Hepatic stellate cell (primary cell): Measurements from ENCODE around the gene BET1L.

Experiments
- DNase-seq: peaks from one replicate; pipeline ENCODE4 v3.0.0; 2011; ENCODE audit warnings: low spot score

BET1L gene

DNA sequence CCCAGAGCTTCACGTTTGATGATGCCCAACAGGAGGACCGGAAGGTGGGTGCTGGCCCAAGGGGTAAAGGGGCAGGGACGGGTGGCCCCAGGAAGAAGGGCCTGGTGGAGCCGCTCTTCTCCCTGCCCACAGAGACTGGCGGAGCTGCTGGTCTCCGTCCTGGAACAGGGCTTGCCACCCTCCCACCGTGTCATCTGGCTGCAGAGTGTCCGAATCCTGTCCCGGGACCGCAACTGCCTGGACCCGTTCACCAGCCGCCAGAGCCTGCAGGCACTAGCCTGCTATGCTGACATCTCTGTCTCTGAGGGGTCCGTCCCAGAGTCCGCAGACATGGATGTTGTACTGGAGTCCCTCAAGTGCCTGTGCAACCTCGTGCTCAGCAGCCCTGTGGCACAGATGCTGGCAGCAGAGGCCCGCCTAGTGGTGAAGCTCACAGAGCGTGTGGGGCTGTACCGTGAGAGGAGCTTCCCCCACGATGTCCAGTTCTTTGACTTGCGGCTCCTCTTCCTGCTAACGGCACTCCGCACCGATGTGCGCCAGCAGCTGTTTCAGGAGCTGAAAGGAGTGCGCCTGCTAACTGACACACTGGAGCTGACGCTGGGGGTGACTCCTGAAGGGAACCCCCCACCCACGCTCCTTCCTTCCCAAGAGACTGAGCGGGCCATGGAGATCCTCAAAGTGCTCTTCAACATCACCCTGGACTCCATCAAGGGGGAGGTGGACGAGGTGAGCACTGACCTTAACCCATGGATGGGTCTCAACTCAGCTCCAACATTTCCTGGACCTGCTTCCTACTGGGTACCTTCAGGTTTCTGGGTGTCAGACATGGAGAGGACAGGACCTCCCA is 2.3 kb upstream of the BET1L start:
- DNase-seq, result peak; percentile 59

DNA sequence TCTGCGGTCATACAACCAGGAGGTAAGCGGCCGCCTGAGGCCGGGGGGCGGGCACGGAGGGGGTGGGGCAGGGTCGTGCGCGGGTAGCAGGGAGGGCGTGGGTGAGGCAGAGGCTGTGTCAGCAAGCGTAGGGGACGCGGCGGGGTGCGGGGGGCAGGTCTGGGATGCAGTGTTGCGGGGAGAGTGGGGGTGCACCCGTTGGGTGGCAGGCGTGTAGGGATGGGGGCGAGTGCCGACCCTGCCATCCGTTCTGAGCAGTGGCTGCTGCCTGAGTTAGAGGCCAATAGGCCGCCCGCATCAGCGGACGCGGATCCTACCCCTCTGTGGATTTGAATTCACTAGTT is 1.7 kb upstream of the BET1L start:
- peak; percentile 30 for DNase-seq

DNA sequence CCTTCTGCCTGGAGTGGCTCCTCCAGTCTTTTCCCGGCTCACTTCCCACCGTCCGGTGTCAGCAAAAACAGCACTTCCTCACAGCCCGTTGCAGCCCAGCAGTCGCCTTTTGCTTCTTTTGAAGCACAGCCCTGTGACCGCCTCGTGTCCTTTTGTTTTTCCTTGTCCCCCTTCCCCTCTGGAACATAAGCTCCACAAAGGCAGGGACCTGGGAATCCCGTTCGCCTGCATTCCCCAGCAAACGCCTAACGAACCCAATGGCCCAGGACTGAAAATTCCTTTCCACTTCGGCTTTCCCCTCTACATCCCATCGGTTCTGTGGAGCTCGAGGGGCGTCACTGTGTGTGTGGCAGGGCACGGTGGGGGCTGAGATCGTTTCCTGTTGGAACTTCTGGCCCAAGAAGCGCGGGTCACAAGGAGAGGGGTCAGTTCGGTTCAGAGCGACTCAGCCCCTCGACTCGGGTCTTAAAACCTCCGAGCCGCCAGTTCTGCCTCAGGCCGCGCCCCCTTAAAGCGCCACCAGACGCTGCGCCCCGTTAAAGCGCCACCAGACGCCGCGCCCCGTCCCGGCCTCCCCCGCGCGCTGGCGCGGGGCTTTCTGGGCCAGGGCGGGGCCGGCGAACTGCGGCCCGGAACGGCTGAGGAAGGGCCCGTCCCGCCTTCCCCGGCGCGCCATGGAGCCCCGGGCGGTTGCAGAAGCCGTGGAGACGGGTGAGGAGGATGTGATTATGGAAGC is 1.1 kb upstream of the BET1L start:
- DNase-seq, result peak; percentile 87

GRCh38 chr11:207863-208180 is 623 bp upstream of the BET1L start:
- peak; percentile 64 for DNase-seq

GRCh38 chr11:206526-207207 is 532 bp downstream of the BET1L start:
- peak; percentile 73 for DNase-seq

DNA sequence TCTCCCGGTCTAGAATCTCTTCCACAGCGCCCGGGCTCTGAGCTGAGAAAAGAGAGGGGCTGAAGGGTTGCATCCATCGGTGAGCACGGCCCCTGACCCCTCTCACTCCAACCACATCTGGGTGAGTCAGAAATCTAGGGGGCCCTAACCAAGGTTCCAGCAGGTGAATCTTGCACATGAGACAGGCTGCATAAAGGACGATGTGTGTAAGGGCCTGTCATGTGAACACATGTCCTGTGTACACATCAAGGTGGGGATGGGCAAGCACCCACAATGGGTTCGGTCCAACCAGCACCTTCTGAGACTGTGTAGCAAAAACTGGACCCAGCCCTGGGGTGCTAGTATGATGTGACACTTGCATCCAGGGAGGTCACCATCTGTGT is 1.2 kb downstream of the BET1L start:
- no peak for DNase-seq

- DNase-seq, result no peak
Measured at GRCh38 chr11:205221-206001, 1.8 kb downstream of the BET1L start.

GRCh38 chr11:204587-205109 is 2.6 kb downstream of the BET1L start:
- no peak for DNase-seq

DNA sequence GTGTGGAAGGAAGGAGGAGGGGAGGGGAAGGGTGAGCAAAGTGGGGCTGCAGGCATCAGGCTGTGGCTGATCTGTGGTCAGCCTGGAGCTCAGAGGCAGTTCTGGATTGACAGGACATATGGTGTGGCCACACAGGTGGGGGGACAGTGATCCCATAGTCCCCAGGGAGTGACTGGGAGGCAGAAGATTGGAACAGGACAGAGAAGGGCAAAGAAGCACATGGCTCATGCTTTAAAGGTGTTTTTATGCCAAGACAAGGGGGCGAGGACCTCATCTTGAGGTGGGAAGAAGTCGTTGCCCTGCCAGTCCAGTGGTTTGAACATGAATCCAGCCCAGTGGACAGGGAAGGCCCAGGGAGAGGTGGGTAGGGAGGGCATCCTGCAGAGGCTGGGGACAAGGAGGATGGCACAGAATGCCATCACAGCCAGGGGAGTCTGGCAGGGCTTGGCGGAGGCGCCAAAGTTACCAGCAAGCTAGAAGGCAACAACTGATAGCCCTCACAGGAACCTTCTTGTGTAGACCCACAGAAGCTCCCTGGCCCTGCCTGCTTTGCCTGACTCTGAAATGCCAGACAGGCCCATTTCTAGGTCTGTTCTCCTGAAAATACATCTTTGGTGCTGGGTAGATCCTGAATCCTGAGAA is 3.1 kb downstream of the BET1L start:
- DNase-seq, result no peak

DNA sequence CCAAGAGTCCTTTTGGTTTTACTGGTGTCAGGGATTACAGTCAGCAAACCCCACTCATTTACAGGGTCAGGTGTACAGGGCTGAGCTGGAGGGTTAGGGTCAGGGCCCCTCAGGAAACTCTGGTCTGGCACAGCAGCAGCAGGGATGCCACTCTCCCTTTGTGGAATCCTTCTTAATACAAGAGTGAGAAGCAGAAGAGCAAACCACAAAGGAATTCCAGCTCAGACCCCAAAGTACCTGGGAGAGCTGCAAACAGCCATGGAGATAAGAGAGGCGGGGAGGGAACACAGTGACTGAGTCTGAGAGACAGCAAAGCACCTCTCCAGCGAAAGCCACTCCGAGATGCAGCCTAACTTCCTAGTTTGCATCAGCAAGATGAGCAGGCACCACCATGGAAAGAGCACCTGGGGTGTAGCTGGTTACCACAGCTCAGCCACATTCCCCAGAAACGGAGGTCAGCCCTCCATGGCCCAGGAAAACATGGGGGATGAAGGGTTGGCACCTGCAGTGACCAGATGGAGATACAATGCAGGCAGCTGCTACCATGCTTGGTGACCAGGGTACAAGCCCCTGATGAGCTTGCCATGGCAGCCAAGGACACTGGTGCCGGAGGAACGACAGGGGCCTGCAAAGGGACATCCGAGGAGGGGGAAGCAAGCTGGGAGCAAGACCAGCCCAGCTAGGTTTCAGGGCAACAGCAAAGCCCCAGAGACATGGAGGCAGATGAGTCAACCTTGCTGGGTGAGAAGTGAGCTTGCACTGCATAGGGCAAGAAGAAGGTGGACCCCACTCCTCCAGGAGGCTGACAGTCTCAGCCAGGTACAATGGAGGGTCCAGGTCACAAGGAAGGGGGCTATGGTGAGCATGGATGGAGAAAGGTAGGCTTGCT is 3.9 kb downstream of the BET1L start:
- no peak for DNase-seq

- no peak for DNase-seq
Measured at GRCh38 chr11:202490-202889, 4.7 kb downstream of the BET1L start.

- no peak for DNase-seq
Measured at GRCh38 chr11:201966-202365, 5.2 kb downstream of the BET1L start.

DNA sequence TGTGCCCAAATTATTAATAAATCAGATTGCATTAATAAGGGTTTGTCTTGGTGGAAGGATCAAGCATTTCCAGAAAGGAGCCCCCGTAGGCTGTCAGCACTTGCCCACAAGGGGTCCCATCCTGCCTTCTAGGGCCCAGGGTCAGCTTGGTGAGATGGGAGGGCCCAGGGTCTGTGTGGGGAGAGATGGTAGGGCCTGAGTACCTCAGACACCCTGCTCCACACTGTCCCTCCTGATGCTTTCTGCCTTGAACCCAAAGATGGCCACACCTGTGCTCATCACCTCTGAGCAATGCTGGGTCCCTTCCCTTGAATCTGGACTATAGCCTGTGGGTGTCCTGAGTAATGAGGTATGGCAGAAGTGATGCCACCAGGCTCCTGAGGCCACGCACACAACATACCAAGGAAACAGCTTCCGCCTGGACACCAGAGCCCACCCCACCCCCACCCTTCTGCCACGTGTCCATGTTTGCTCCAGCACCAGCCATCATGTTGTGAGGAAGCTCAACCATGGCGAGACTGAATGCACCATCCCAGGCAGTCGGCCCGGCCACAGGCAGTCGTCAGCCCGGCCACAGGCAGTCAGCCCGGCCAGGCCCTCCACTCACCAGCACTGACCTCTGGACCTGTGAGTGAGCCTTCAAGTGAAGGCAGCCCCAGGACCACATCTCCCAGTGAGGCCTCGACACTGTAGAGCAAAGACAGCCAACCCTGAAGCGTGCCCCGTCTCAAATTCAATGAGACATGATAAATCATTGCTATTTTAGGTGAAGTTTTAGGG is 6.8 kb downstream of the BET1L start:
- no peak for DNase-seq

GRCh38 chr11:199782-200181 is 7.4 kb downstream of the BET1L start:
- DNase-seq, result no peak

DNA sequence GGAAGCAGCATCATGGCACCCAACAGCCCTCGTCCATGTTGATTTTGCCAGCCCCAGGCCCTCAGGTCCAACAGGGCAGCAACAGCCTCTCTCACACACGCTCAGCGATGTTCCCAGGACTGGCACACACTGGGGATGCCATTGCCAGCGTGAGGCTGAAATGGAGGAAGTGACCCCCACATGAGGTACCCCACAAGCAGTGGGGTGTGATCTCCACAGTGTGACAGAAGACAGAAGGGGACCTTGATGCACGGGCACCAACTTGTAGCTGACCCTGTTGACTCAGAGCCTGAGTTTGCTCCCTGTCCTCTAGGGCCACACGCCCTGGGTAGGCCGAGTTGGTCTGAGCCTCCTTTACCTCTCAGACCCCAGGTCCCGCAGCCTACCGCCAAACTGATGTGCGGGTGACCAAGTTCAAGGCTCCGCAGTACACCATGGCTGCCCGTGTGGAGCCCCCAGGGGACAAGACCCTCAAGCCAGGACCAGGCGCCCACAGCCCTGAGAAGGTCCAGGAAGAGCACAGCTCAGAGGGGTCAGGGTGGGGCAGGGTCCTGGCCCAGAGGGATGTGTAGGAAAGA is 8.1 kb downstream of the BET1L start:
- DNase-seq, result no peak

GRCh38 chr11:198236-198806 is 8.9 kb downstream of the BET1L start:
- no peak for DNase-seq

- DNase-seq, result no peak
Measured at GRCh38 chr11:197741-198235, 9.4 kb downstream of the BET1L start.

GRCh38 chr11:196786-197731 is 10.1 kb downstream of the BET1L start:
- peak; percentile 31 for DNase-seq
